Activated CD4-positive, alpha-beta T cell treated with anti-CD3 and anti-CD28 coated beads, Interleukin-2, amount 50 U/mL, for 4 hours (primary cell): ENCODE measurements around the gene H2AZ1.
A peak's percentile ranks its signal among the peaks of the same experiment; 100 is the strongest.

Experiments
- DNase-seq, 2 experiments: peaks; one replicate each; pipeline ENCODE4 v3.0.0-alpha.2; 2020

H2AZ1 gene

DNA sequence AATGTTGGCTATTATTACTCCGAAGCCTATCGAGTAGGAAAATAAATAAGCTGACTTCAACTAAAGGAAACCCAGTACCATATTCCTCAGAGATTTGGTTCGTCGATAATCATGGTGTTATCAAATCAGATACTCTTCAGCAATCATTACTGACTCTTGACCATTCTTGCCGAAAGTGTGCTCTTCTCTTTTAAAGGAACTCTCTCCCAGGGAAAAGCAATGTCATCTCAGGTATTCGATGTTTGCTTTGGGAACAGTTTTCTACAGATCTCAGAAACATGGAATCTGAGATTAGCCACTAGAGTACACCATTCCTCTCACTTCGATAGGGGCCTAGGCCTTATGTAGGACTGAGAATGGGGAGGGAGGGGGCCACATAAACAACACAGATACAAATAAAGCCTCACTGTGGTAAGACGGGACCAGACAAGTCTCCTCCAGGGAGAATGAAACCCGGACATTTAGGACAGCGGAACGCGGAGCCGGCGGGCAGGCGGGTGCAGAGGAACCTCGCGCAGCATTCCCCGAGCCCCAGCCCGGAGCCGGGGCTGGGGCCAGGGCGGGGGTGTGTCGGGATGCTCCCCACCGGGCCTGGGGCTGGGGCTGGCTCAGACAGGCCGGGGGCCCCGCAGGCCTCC is 4.2 kb downstream of the H2AZ1 start:
- peak in 1 of 2 experiments; percentile 11 for DNase-seq

- no peak for DNase-seq
Measured at GRCh38 chr4:99943904-99944437, 6.1 kb downstream of the H2AZ1 start.

- DNase-seq, result no peak
Measured at GRCh38 chr4:99938243-99938753, 11.8 kb downstream of the H2AZ1 start.

DNA sequence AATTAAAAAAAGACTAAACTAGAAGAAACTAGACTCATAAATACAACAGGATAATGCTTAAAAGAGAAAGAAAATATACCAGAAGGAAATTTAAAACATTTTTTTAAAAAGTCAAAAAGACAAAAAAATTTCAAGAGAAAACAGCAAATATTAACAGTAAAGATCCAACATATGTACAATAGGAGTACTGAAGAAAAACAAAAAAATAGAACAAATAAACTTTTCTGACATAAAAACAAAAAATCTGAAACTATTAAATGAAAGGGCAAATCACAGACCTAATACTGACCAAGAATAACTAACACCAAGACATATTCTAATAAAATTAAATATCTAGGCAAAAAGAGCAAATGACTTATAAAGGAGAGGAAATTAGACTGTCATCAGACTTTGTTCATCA is 15.2 kb downstream of the H2AZ1 start:
- no peak for DNase-seq

DNA sequence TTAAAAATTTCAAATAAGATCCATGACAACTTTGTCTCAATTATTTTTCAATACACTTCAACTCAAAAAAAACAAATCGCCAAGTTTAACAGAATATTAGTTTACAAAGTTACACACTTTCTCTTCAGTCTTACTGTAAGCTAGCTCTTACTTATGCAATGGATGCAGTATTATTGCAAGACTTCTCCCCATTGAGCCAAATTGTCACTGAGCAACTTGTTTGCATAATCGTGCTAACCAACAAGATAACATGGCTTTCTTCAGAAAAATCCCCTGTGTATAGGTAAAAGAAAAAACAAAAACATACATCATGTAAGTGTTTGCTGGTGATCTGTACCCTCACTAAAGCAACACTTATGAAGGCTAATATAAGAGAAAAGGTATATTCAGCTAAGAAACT is 22.5 kb downstream of the H2AZ1 start:
- no peak for DNase-seq

DNA sequence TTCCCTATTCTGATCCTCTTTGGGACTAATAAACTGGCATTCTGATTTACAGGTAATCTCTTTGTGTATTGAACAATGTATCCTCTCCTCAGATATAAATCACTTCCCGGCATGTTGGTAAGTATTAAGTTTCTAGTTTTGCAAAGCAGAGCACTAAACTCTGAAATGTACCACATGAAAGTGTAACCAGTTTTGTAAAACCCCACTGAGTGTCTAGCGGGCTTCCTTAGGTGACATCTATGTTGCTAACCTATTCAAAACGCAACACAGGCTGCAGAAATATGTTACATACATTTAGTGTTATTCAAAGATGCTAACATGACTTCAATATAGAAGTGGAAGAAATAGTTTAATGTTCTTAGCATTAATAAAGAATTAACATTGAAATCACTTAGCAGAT is 28.9 kb downstream of the H2AZ1 start:
- DNase-seq, result no peak

DNA sequence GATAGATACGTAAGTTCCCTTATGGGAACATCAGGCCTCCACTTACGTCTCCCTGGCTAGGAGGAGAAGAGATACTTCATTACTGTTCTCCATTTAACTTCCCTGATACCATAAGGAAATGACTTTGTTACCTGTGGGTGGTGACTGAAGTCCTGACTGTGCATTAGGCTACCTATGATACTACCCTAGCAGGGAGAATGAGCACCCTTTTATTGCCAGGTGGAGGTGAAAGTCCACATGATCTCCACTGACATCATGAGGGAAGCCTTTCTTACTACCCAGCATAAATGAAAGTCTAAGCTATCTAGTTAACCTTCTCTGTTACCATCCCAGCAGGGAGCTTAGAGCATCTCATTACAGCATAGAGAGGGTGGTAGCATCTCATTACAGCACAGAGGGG is 31.4 kb downstream of the H2AZ1 start:
- DNase-seq, result no peak

GRCh38 chr4:99917575-99917974 is 32.5 kb downstream of the H2AZ1 start:
- DNase-seq, result no peak

- no peak for DNase-seq
Measured at GRCh38 chr4:99915449-99915848, 34.6 kb downstream of the H2AZ1 start.
